Measurements from ENCODE around the gene BICD2. TPM values are rescaled to one million over a fixed set of nuclear protein-coding genes. Genes with fewer than 3 reads are reported as not detected.

Gene BICD2
- total and polyA plus RNA-seq, 10 of the 15 experiments (the other 5 are each of a cell fraction or from before 2014, with no cell fraction given), result 5.3 to 25.5 (median 14.4) TPM

DNA sequence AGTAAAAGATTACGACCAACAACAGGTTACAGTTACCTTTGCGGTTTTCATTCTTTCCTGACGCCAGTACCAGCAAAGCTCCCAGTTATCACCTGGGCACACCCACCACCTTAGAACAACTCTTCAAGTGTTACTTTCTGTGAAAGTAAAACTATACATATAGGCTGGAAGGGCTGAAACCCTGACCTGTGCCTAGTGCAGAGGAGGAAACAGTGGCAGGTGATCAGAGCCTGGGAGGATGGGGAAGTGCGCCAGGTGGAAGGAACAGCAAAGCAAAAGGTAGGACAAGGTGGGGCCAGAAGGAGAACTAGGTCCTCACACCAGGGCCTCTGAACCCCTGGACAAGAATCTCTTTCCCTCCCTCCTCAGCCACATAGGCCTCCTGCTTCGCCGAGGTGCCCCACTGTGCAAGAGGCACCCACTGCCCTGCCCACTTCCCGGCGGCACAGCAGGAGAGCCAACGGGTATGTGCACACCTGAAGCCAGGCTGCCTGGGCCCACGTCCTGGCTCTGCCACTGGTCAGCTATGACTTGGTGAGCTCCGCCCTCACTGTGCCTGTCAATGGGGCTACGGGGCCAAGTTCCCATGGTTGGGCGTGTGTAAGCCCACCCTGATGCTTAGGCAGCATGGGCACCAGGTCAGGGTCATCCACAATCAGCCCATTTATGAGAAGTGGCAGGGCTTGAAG is 26.9 kb downstream of the BICD2 start:
- no peak overlapping the region for H3K9ac ChIP-seq (ENCODE audit: control insufficient read depth, insufficient read depth, low read length)
- TF ChIP-seq STAT1 (conservative IDR thresholded peaks at IDR 0.05), result no peak
- no peak for TF ChIP-seq BCL3 (IDR thresholded peaks at IDR 0.05; ENCODE audit: borderline replicate concordance, insufficient read depth, low read depth, low read length, poor library complexity, severe bottlenecking)
- 0 out of 2 replicates have a peak, but pooled peaks have one; percentile 19 for TF ChIP-seq EED (IDR thresholded peaks at IDR 0.05; ENCODE audit: low read depth)
- TF ChIP-seq RAD21 (IDR thresholded peaks at IDR 0.05; ENCODE audit: insufficient read depth, low read depth, low read length), result no peak
- H3K4me2 ChIP-seq (ENCODE audit: control insufficient read depth, insufficient read depth), result peak overlapping the region; percentile 35; the same call in 1 of the 2 replicates
- no peak overlapping the region for H2AFZ ChIP-seq (ENCODE audit: control insufficient read depth, low read depth, low read length)
- no peaks in the 10 kb centered on the region for H3K36me3 ChIP-seq (ENCODE audit: control insufficient read depth in 2 of 2, insufficient read depth in 2 of 2, low read length in 1 of 2)
- H3K79me2 ChIP-seq (ENCODE audit: control insufficient read depth, insufficient read depth, low read length), result peaks cover 62% of the 10 kb centered on the region
- ATAC-seq (no peak), FAIRE-seq (no peak), DNase-seq (ENCODE audit: low read depth, low spot score) (no peak)
- H3K27me3 ChIP-seq (replicated peaks in 1 of 2; ENCODE audit: control insufficient read depth in 2 of 2, insufficient read depth in 2 of 2, low read length in 1 of 2), result no peaks in the 10 kb centered on the region
- SMC1A ChIA-PET (ENCODE audit: uncharacterized antibody, unreplicated experiment), result no interaction called here
- H3K4me3 ChIP-seq, result no peak overlapping the region
- in situ Hi-C loops (cut with MboI), result no loop called here
- no peaks in the 10 kb centered on the region for H3K9me3 ChIP-seq (replicated peaks; ENCODE audit: control insufficient read depth, insufficient read depth, low read length)
- intact Hi-C loops (cut with micrococcal nuclease; ENCODE audit: unreplicated experiment), result no loop called here
- POLR2A ChIA-PET, result interaction anchor here (0.9 kb wide), 1 partner anchor 26 kb away, joined by 3 read pairs; no protein-coding TSS in a partner anchor
- no peaks in the 10 kb centered on the region; the same call in 1 of the 2 replicates for H4K20me1 ChIP-seq (ENCODE audit: control insufficient read depth, insufficient read depth)
- H3K27ac ChIP-seq (ENCODE audit: control insufficient read depth, insufficient read depth), result no peak overlapping the region
- WGBS (ENCODE audit: insufficient coverage, insufficient replicate concordance, low lambda C conversion rate, missing lambda C conversion rate), result 85% methylated on average over 13 of the region's 13 CpGs
- BruUV-seq (replicated peaks), result no TSS peak
- RAD21 ChIA-PET (ENCODE audit: unreplicated experiment), result no interaction called here
- peaks cover 21% of the 10 kb centered on the region for H3K4me1 ChIP-seq (ENCODE audit: control insufficient read depth, insufficient read depth, low read length)
- CTCF ChIA-PET, result interaction anchor here (1.4 to 1.5 kb wide), 3 partner anchors 21 to 53 kb away, joined by 4 to 6 read pairs (median 4); no protein-coding TSS in a partner anchor

GRCh38 chr9:92737216-92737606 is 27.4 kb downstream of the BICD2 start:
- no peaks in the 10 kb centered on the region for H3K27me3 ChIP-seq (replicated peaks in 1 of 2; ENCODE audit: control insufficient read depth in 2 of 2, insufficient read depth in 2 of 2, low read length in 1 of 2)
- H4K20me1 ChIP-seq (ENCODE audit: control insufficient read depth, insufficient read depth), result no peaks in the 10 kb centered on the region; the same call in 1 of the 2 replicates
- POLR2A ChIA-PET, result interaction anchor here (0.9 kb wide), 1 partner anchor 27 kb away, joined by 3 read pairs; no protein-coding TSS in a partner anchor
- CTCF ChIA-PET, result interaction anchor here (1.4 to 1.5 kb wide), 2 partner anchors 20 to 54 kb away, joined by 4 read pairs; no protein-coding TSS in a partner anchor
- 89% methylated on average over 6 of the region's 6 CpGs for WGBS (ENCODE audit: insufficient coverage, insufficient replicate concordance, low lambda C conversion rate, missing lambda C conversion rate)
- SMC1A ChIA-PET (ENCODE audit: uncharacterized antibody, unreplicated experiment), result no interaction called here
- no peak overlapping the region for H3K9ac ChIP-seq (ENCODE audit: control insufficient read depth, insufficient read depth, low read length)
- H2AFZ ChIP-seq (ENCODE audit: control insufficient read depth, low read depth, low read length), result no peak overlapping the region
- RAD21 ChIA-PET (ENCODE audit: unreplicated experiment), result no interaction called here
- H3K9me3 ChIP-seq (replicated peaks; ENCODE audit: control insufficient read depth, insufficient read depth, low read length), result no peaks in the 10 kb centered on the region
- intact Hi-C loops (cut with micrococcal nuclease; ENCODE audit: unreplicated experiment) (no loop called here), in situ Hi-C loops (cut with MboI) (no loop called here)
- FAIRE-seq (no peak), DNase-seq (ENCODE audit: low read depth, low spot score) (no peak), ATAC-seq (no peak)
- no peak overlapping the region for H3K27ac ChIP-seq (ENCODE audit: control insufficient read depth, insufficient read depth)
- no peaks in the 10 kb centered on the region for H3K36me3 ChIP-seq (ENCODE audit: control insufficient read depth in 2 of 2, insufficient read depth in 2 of 2, low read length in 1 of 2)
- H3K79me2 ChIP-seq (ENCODE audit: control insufficient read depth, insufficient read depth, low read length), result peaks cover 59% of the 10 kb centered on the region
- peaks cover 21% of the 10 kb centered on the region for H3K4me1 ChIP-seq (ENCODE audit: control insufficient read depth, insufficient read depth, low read length)
- BruUV-seq (replicated peaks), result no TSS peak
- no peak overlapping the region for H3K4me3 ChIP-seq
- no peak overlapping the region for H3K4me2 ChIP-seq (ENCODE audit: control insufficient read depth, insufficient read depth)
- TF ChIP-seq CHD2 (IDR thresholded peaks at IDR 0.05; ENCODE audit: borderline replicate concordance, low read depth, low read length) (no peak), ELK1 (IDR thresholded peaks at IDR 0.05; ENCODE audit: low read depth, low read length) (no peak), PAX5 (IDR thresholded peaks at IDR 0.05; ENCODE audit: borderline replicate concordance, low read depth, low read length) (no peak), CREB1 (IDR thresholded peaks at IDR 0.05; ENCODE audit: low read depth) (no peak), POLR2AphosphoS2 (IDR thresholded peaks at IDR 0.05; ENCODE audit: low read depth, low read length) (no peak), MXI1 (IDR thresholded peaks at IDR 0.05; ENCODE audit: low read depth, low read length) (no peak)
